Measurements from ENCODE around the gene S100P. TPM values are rescaled to one million over a fixed set of nuclear protein-coding genes. Genes with fewer than 3 reads are reported as not detected.

S100P gene
- total RNA-seq, 2 donors from 2014 or later, result 7.3 to 21.9 TPM

DNA sequence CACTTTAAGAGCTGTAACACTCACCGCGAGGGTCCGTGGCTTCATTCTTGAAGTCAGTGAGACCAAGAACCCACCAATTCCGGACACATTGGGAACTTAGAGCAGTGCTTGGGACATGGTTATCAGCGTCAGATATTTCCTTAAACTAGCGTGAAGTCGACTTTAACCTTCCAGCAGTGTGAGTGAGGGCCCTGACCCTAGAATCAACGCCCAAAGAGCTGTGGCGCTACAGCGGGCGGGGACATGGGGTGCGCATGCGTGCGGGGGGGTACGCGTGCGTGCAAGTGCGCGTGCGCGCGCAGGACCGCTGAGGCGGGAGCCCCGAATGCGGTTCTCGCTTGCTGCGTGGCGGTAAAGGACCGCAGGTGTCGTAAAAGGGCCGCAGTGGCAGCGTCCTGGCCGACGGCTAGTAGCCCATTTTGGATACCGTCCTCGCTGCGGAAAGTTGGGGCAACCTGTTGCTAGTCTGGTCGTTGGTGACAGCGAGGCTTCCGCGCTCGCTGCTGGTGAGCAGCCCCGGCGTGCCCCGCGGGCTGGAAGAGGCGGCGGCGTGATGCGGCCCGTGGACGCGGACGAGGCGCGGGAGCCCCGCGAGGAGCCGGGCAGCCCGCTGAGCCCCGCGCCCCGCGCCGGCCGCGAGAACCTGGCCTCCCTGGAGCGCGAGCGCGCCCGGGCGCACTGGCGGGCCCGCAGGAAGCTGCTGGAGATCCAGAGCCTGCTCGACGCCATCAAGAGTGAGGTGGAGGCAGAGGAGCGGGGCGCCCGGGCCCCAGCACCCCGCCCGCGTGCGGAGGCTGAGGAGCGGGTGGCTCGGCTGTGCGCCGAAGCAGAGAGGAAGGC is 19.8 kb upstream of the S100P start:
- DNase-seq (ENCODE audit: low spot score), result peak; percentile 93
- peak overlapping the region; percentile 85 to 86 for H3K27ac ChIP-seq
- peak overlapping the region; percentile 49 to 76 for H3K4me3 ChIP-seq
- no peaks in the 10 kb centered on the region for H3K9me3 ChIP-seq
- TF ChIP-seq, protein P1, sequence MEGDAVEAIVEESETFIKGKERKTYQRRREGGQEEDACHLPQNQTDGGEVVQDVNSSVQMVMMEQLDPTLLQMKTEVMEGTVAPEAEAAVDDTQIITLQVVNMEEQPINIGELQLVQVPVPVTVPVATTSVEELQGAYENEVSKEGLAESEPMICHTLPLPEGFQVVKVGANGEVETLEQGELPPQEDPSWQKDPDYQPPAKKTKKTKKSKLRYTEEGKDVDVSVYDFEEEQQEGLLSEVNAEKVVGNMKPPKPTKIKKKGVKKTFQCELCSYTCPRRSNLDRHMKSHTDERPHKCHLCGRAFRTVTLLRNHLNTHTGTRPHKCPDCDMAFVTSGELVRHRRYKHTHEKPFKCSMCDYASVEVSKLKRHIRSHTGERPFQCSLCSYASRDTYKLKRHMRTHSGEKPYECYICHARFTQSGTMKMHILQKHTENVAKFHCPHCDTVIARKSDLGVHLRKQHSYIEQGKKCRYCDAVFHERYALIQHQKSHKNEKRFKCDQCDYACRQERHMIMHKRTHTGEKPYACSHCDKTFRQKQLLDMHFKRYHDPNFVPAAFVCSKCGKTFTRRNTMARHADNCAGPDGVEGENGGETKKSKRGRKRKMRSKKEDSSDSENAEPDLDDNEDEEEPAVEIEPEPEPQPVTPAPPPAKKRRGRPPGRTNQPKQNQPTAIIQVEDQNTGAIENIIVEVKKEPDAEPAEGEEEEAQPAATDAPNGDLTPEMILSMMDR (IDR thresholded peaks at IDR 0.05), result peak in 3 of 4 experiments; percentile 15 to 54 (median 29)
- TF ChIP-seq POLR2A (IDR thresholded peaks at IDR 0.05) (peak; percentile 81), POLR2AphosphoS5 (IDR thresholded peaks at IDR 0.05) (peak; percentile 97)
- H3K27me3 ChIP-seq (replicated peaks; ENCODE audit: insufficient read depth), result no peaks in the 10 kb centered on the region
- no peaks in the 10 kb centered on the region for H3K36me3 ChIP-seq
- peaks cover 22% of the 10 kb centered on the region for H3K4me1 ChIP-seq (replicated peaks)
- intact Hi-C loops (cut with DNase I), result loop anchor here (5.0 kb wide), 1 partner anchor 33 kb away; the partner anchor contains the start of gene MRFAP1L1
- 0% methylated on average over 51 of the region's 89 CpGs for WGBS

DNA sequence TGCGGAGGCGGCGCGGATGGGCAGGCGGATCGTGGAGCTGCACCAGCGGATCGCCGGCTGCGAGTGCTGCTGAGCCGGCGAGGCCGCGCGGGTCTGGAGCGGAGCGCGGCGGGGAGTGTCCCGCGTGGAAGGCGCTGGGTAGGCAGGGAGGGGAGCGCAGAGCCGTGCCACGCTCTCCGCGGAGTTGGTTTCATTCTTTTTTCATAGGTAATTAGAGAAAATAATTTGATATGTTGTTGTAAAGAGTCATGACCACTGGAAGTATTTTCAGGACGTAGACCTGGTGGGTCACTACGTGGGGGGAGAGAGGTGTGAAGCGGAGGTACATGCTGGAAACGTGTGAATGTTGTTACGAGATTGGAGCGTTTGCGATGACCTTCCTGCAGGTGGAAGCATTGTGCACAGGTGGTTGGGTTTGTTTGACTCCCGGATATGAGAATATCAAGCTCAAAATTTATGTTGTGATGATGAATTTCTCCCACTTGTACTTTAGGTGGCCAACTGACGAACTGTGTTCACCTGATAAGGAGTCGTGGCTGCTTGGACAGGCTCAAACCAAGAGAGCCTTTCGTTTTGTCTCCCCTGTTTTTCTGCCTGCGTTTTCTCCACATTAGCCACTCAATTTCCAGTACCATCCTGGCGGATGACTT is 19.1 kb upstream of the S100P start:
- Histone ChIP-seq H3K4me1 (replicated peaks) (peaks cover 22% of the 10 kb centered on the region), H3K36me3 (no peaks in the 10 kb centered on the region), H3K27me3 (replicated peaks; ENCODE audit: insufficient read depth) (no peaks in the 10 kb centered on the region), H3K4me3 (peak overlapping the region; percentile 49 to 76), H3K9me3 (no peaks in the 10 kb centered on the region), H3K27ac (peak overlapping the region; percentile 85 to 86)
- DNase-seq (ENCODE audit: low spot score), result peak; percentile 63
- intact Hi-C loops (cut with DNase I), result loop anchor here (5.0 kb wide), 1 partner anchor 33 kb away; the partner anchor contains the start of gene MRFAP1L1
- TF ChIP-seq, protein P1 (IDR thresholded peaks at IDR 0.05), result peak in 3 of 4 experiments; percentile 42 to 69 (median 61)
- TF ChIP-seq POLR2AphosphoS5 (IDR thresholded peaks at IDR 0.05), result peak; percentile 51
- no peak for TF ChIP-seq POLR2A (IDR thresholded peaks at IDR 0.05)
- 4% methylated on average over 40 of the region's 40 CpGs for WGBS

DNA sequence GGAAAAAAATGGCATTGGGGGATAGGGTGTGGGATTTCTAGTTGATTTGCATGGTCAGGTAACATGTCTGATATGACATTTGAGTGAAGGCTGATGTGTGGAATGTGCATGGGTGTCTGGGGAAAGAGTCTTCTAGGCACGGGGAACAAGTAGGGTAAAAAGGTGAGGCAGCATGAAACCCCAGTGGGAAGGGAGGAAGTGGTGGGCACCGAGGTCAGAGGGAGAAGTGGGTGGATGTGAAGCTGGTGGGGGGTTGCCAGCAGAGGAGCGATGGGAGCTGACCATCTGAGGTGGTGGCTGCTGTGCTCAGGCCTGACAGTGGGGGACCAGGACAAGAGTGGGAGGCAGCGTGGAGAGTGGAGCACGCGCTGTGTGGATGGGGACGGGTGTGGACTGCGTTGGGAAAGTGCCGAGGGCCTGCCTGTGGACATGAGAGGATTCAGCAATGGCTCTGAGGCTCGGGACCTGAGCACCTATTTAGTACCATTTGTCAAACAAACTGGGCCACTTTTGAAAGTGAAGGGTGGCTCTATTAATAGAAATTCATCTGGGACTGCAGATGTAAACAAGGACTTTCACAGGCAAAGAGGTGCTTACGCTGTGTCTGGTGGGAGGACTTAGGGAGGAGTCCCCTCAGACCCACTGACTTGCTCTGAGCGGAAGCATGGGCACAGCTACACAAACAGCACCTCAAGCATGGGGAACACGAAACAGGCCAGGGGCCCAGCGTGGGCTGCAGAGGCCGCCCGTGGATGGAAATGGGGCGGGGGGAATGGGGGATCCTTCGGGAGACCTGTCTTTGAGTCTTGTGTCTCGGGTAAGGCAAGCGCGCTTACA is 16.7 kb upstream of the S100P start:
- Histone ChIP-seq H3K36me3 (no peaks in the 10 kb centered on the region), H3K9me3 (no peaks in the 10 kb centered on the region), H3K27ac (no peak overlapping the region), H3K27me3 (replicated peaks; ENCODE audit: insufficient read depth) (no peaks in the 10 kb centered on the region), H3K4me1 (replicated peaks) (peaks cover 22% of the 10 kb centered on the region), H3K4me3 (no peak overlapping the region)
- DNase-seq (ENCODE audit: low spot score), result no peak
- TF ChIP-seq, protein P1 (IDR thresholded peaks at IDR 0.05), result no peak
- no peak for TF ChIP-seq POLR2A (IDR thresholded peaks at IDR 0.05)
- 74% methylated on average over 21 of the region's 21 CpGs for WGBS
- intact Hi-C loops (cut with DNase I), result no loop called here

DNA sequence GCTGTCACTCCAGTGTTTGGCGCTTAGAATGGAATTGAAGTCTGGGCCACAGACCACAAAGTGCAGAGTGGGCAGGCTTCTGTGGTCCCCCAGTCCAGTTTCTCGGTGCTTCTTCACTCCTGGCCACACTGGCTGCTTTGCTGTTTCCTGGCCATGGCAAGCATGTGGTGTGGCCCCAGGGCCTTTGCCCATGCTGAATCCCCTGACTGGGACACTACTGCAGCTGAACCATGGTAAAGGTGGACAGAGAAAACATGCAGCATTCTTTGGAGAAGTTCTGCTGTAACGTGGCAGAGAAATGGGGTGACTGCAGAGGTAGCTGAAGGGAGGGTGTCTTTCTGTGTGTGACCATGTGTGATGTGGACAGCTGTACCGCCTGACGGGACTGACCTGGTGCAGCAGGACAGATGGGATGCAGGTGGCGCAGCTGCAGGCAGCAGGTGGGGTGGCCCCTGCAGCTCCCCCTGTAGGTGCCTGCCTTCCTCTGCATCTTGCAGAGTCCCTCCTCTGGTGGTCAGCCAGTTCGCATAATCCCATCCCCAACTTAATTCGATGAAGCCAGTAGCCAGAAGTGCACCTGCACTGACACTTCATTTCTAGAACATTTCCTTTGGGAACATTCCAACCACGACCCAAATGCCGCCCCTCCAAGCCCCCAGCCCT is 13.2 kb upstream of the S100P start:
- H3K9me3 ChIP-seq, result no peaks in the 10 kb centered on the region
- intact Hi-C loops (cut with DNase I), result no loop called here
- H3K4me1 ChIP-seq (replicated peaks), result peaks cover 16% of the 10 kb centered on the region
- no peak overlapping the region for H3K4me3 ChIP-seq
- H3K36me3 ChIP-seq, result no peaks in the 10 kb centered on the region
- WGBS, result 86% methylated on average over 10 of the region's 10 CpGs
- TF ChIP-seq POLR2A (IDR thresholded peaks at IDR 0.05) (no peak), POLR2AphosphoS5 (IDR thresholded peaks at IDR 0.05) (no peak)
- TF ChIP-seq, protein P1 (IDR thresholded peaks at IDR 0.05), result no peak
- H3K27ac ChIP-seq, result no peak overlapping the region
- H3K27me3 ChIP-seq (replicated peaks; ENCODE audit: insufficient read depth), result no peaks in the 10 kb centered on the region
- no peak for DNase-seq (ENCODE audit: low spot score)

Data from prostate gland (tissue), 2 donors.